Measurements from ENCODE around the gene EBF3.

GRCh38 chr10:129977794-129978193 is 13.7 kb upstream of the EBF3 start:
- TF ChIP-seq REST (IDR thresholded peaks at IDR 0.05; ENCODE audit: low read depth) (no peak), EZH2 (IDR thresholded peaks at IDR 0.05) (no peak), TCF7L2 (IDR thresholded peaks at IDR 0.05; ENCODE audit: borderline replicate concordance, extremely low read depth, insufficient read depth, insufficient read length) (no peak), MAX (IDR thresholded peaks at IDR 0.05) (no peak), CTCF (IDR thresholded peaks at IDR 0.05 in 2 of 3, conservative IDR thresholded peaks at IDR 0.05 in 1 of 3; ENCODE audit: borderline replicate concordance in 1 of 3, insufficient read depth in 1 of 3, low read depth in 2 of 3, low read length in 2 of 3) (no peak), ZNF274 (IDR thresholded peaks at IDR 0.05; ENCODE audit: low read depth, low read length) (no peak), POLR2AphosphoS5 (IDR thresholded peaks at IDR 0.05; ENCODE audit: low read depth, low read length) (no peak), RAD21 (IDR thresholded peaks at IDR 0.05; ENCODE audit: low read depth) (no peak), SIN3A (IDR thresholded peaks at IDR 0.05; ENCODE audit: low read depth) (no peak), CEBPB (IDR thresholded peaks at IDR 0.05; ENCODE audit: low read depth) (no peak), ELF1 (IDR thresholded peaks at IDR 0.05; ENCODE audit: borderline replicate concordance, low read depth) (no peak)
- TF ChIP-seq, protein P1, sequence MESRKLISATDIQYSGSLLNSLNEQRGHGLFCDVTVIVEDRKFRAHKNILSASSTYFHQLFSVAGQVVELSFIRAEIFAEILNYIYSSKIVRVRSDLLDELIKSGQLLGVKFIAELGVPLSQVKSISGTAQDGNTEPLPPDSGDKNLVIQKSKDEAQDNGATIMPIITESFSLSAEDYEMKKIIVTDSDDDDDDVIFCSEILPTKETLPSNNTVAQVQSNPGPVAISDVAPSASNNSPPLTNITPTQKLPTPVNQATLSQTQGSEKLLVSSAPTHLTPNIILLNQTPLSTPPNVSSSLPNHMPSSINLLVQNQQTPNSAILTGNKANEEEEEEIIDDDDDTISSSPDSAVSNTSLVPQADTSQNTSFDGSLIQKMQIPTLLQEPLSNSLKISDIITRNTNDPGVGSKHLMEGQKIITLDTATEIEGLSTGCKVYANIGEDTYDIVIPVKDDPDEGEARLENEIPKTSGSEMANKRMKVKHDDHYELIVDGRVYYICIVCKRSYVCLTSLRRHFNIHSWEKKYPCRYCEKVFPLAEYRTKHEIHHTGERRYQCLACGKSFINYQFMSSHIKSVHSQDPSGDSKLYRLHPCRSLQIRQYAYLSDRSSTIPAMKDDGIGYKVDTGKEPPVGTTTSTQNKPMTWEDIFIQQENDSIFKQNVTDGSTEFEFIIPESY (IDR thresholded peaks at IDR 0.05; ENCODE audit: extremely low read depth, insufficient replicate concordance, low read length): no peak

Measured in HCT116 (cell line).